ENCODE measurements around the gene TMEM208. TPM values are rescaled to one million over a fixed set of nuclear protein-coding genes. Genes with fewer than 3 reads are reported as not detected.

Gene TMEM208
- polyA plus RNA-seq, 3 donors, result 45.4 to 130 (median 117) TPM

- no peak overlapping the region for H3K27ac ChIP-seq (ENCODE audit: low read depth in 1 of 2, low read length in 2 of 2)
- intact Hi-C loops (cut with micrococcal nuclease), result no loop called here
- peaks cover 0 to 1% (median 0%) of the 10 kb centered on the region in 3 donors for H3K27me3 Mint-ChIP-seq (ENCODE audit: low read depth in 3 of 3)
- peaks cover 17 to 23% of the 10 kb centered on the region in 2 donors for H3K4me1 ChIP-seq (ENCODE audit: control insufficient read depth in 1 of 2, insufficient read depth in 2 of 2, low read length in 2 of 2)
- peaks cover 17% of the 10 kb centered on the region for H4K20me1 ChIP-seq (ENCODE audit: insufficient read depth, low read length)
- no peak overlapping the region for H3K4me3 ChIP-seq (replicated peaks in 1 of 3; ENCODE audit: low read depth in 2 of 3, low read length in 3 of 3)
- no peaks in the 10 kb centered on the region for H3K27me3 ChIP-seq (ENCODE audit: control insufficient read depth in 2 of 2, insufficient read depth in 2 of 2, low read length in 2 of 2)
- peaks cover 25% of the 10 kb centered on the region for H3K79me2 ChIP-seq (ENCODE audit: insufficient read depth, low read length)
- H3K27ac Mint-ChIP-seq, result no peak overlapping the region
- H3K4me2 ChIP-seq (replicated peaks; ENCODE audit: extremely low read depth, low read length, poor library complexity, severe bottlenecking), result no peak overlapping the region
- no peak overlapping the region for H3K9ac ChIP-seq (ENCODE audit: insufficient read depth, low read length, poor library complexity, severe bottlenecking)
- DNase-seq, result no peak
- H3K9me3 Mint-ChIP-seq, result peaks cover 0 to 5% (median 1%) of the 10 kb centered on the region in 7 donors
- peaks cover 12 to 13% of the 10 kb centered on the region in 2 donors for H3K36me3 Mint-ChIP-seq
- WGBS (ENCODE audit: insufficient coverage), result no CpG with 5 or more reads among the region's 3 CpGs
- no peak for TF ChIP-seq CTCF (IDR thresholded peaks at IDR 0.05)
- H3K36me3 ChIP-seq (replicated peaks in 1 of 2; ENCODE audit: control insufficient read depth in 1 of 2, insufficient read depth in 2 of 2, low read length in 2 of 2), result peaks cover 9 to 11% of the 10 kb centered on the region in 2 donors
- H2AFZ ChIP-seq (ENCODE audit: insufficient read depth, low read depth, low read length, poor library complexity, severe bottlenecking), result no peak overlapping the region
- peaks cover 26% of the 10 kb centered on the region for H3K4me1 Mint-ChIP-seq
- H3K4me3 Mint-ChIP-seq, result no peak overlapping the region
- H3K9me3 ChIP-seq (replicated peaks in 1 of 2; ENCODE audit: control insufficient read depth in 1 of 2, insufficient read depth in 1 of 2, low read length in 2 of 2), result no peaks in the 10 kb centered on the region
These were observed 2.9 kb upstream of the TMEM208 start for GRCh38 chr16:67223992-67224391.

- H3K36me3 ChIP-seq (replicated peaks in 1 of 2; ENCODE audit: control insufficient read depth in 1 of 2, insufficient read depth in 2 of 2, low read length in 2 of 2), result peaks cover 32 to 34% of the 10 kb centered on the region in 2 donors
- Mint-ChIP-seq H3K27me3 (ENCODE audit: low read depth in 3 of 3) (peaks cover 0 to 1% (median 0%) of the 10 kb centered on the region in 3 donors), H3K9me3 (peaks cover 0 to 3% (median 1%) of the 10 kb centered on the region in 7 donors), H3K36me3 (peaks cover 31 to 33% of the 10 kb centered on the region in 2 donors), H3K4me1 (peaks cover 26% of the 10 kb centered on the region), H3K27ac (peak overlapping the region; percentile 90 to 99 (median 96)), H3K4me3 (peak overlapping the region; percentile 95 to 96)
- H3K27ac ChIP-seq (ENCODE audit: low read depth in 1 of 2, low read length in 2 of 2), result peak overlapping the region; percentile 58 to 92
- TF ChIP-seq CTCF (IDR thresholded peaks at IDR 0.05), result no peak
- H4K20me1 ChIP-seq (ENCODE audit: insufficient read depth, low read length), result peaks cover 38% of the 10 kb centered on the region
- 2% methylated on average over 11 of the region's 12 CpGs for WGBS (ENCODE audit: insufficient coverage)
- DNase-seq, result no peak
- no peaks in the 10 kb centered on the region for H3K9me3 ChIP-seq (replicated peaks in 1 of 2; ENCODE audit: control insufficient read depth in 1 of 2, insufficient read depth in 1 of 2, low read length in 2 of 2)
- H2AFZ ChIP-seq (ENCODE audit: insufficient read depth, low read depth, low read length, poor library complexity, severe bottlenecking), result peak overlapping the region; percentile 84
- H3K4me3 ChIP-seq (replicated peaks in 1 of 3; ENCODE audit: low read depth in 2 of 3, low read length in 3 of 3), result peak overlapping the region; percentile 74 to 99 (median 92)
- H3K4me1 ChIP-seq (ENCODE audit: control insufficient read depth in 1 of 2, insufficient read depth in 2 of 2, low read length in 2 of 2), result peaks cover 17 to 23% of the 10 kb centered on the region in 2 donors
- H3K4me2 ChIP-seq (replicated peaks; ENCODE audit: extremely low read depth, low read length, poor library complexity, severe bottlenecking), result peak overlapping the region; percentile 97
- H3K9ac ChIP-seq (ENCODE audit: insufficient read depth, low read length, poor library complexity, severe bottlenecking), result peak overlapping the region; percentile 87
- H3K79me2 ChIP-seq (ENCODE audit: insufficient read depth, low read length), result peaks cover 28% of the 10 kb centered on the region
- no peaks in the 10 kb centered on the region for H3K27me3 ChIP-seq (ENCODE audit: control insufficient read depth in 2 of 2, insufficient read depth in 2 of 2, low read length in 2 of 2)
- intact Hi-C loops (cut with micrococcal nuclease), result loop anchor here (2.0 to 5.0 kb wide), 2 partner anchors 20 to 34 kb away; partner anchors contain the start of genes E2F4 (in 2 of the 2), EXOC3L1 (in 2 of the 2) and FHOD1 (in 1 of the 2)
These were observed 581 bp upstream of the TMEM208 start for GRCh38 chr16:67226295-67226803.

Data from CD14-positive monocyte (primary cell).